H1 (cell line): ENCODE results near the gene ZFP90. TPM values are rescaled to one million over a fixed set of nuclear protein-coding genes. Genes with fewer than 3 reads are reported as not detected.

Experiments used
- KDM4A ChIP-seq: IDR thresholded peaks from one replicate; pipeline ENCODE4 v1.7.1; 2012; ENCODE audit warnings: low read depth, mild to moderate bottlenecking, moderate library complexity, low read length, inconsistent platforms; ENCODE audit not compliant: severe bottlenecking
- MAFK ChIP-seq: IDR thresholded peaks from 2 replicates; pipeline ENCODE4 v1.6.1; 2012; ENCODE audit warnings: low read depth, mild to moderate bottlenecking, improper control_type of control experiment, low read length
- POLR2A ChIP-seq, 2 experiments: IDR thresholded peaks; 1 replicate in 1 of 2; 2 replicates in 1 of 2; pipeline ENCODE4 v1.6.1; 2011; ENCODE audit warnings: low read depth in 2 of 2, low read length in 2 of 2, mild to moderate bottlenecking in 2 of 2; ENCODE audit errors: control extremely low read depth in 1 of 2
- SIN3A ChIP-seq, 2 experiments: IDR thresholded peaks in 1 of 2; conservative IDR thresholded peaks in 1 of 2; 2 replicates each; pipeline ENCODE4 v1.6.1; 2011 to 2012; ENCODE audit warnings: low read length in 2 of 2, improper control_type of control experiment in 1 of 2, low read depth in 1 of 2, mild to moderate bottlenecking in 1 of 2
- SP1 ChIP-seq: IDR thresholded peaks from 2 replicates; pipeline ENCODE4 v1.6.1; 2011; ENCODE audit warnings: low read depth, low read length
- polyA plus RNA-seq, 7 experiments: library from polyadenylated mRNA; depleted of rRNA in 3 of 7; stranded (reverse) in 5 of 7; unstranded in 2 of 7; fragments of >200 nt in 5 of 7; fragments of 200-250 nt in 2 of 7; gene quantifications; 1 replicate in 5 of 7; 2 replicates in 1 of 7; 4 replicates in 1 of 7; pipeline versions ENCODE4 v1.2.1 to v1.2.3, GENCODE V29; 2011 to 2013; ENCODE audit warnings: missing spikeins in 2 of 7, mixed read lengths in 2 of 7
- total RNA-seq: library from RNA; stranded (reverse); fragmentation: NEBNext Ultra II Directional; extraction: Animal tissue kit (Norgen Biotek cat#: 25700); gene quantifications from 2 replicates; pipeline ENCODE4 v1.2.1, GENCODE V29; 2021
- TF ChIP-seq, protein P1 (sequence below): IDR thresholded peaks from 2 replicates; pipeline ENCODE4 v1.6.1; 2012; ENCODE audit warnings: low read length, inconsistent platforms

The ZFP90 gene
- total and polyA plus RNA-seq, 2 of the 8 experiments (the other 6 are each of a cell fraction or from before 2014, with no cell fraction given) = 10.3 to 19.1 TPM

DNA sequence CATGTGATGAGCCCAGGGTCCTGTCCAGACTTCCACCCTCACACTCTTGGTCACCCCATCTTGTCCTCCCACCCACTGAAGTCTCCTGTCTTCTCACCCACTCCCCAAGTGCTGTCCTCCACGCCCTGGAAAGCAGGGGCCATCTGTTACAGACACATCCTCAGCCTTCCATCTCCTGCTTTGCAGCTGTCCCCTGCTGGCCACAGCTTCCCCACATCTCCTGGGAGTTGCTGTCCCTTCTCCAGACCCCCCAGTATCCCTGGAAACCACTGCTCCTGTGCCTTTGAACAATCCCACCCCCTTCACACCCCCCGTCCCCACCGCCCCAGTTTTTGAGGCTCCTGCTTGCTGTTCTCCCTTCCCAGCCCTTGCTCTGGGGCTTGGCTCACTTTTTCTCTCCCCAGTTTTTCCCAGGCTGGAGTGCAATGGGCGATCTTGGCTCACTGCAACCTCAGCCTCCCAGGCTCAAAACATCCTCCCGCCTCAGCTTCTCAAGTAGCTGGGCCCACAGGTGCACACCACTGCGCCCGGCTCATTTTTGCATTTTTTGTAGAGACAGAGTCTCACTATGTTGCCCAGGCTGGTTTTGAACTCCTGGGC, 30.4 kb upstream of the ZFP90 start (continued):
- TF ChIP-seq, protein P1, sequence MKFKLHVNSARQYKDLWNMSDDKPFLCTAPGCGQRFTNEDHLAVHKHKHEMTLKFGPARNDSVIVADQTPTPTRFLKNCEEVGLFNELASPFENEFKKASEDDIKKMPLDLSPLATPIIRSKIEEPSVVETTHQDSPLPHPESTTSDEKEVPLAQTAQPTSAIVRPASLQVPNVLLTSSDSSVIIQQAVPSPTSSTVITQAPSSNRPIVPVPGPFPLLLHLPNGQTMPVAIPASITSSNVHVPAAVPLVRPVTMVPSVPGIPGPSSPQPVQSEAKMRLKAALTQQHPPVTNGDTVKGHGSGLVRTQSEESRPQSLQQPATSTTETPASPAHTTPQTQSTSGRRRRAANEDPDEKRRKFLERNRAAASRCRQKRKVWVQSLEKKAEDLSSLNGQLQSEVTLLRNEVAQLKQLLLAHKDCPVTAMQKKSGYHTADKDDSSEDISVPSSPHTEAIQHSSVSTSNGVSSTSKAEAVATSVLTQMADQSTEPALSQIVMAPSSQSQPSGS = no peak
- TF ChIP-seq POLR2A (IDR thresholded peaks at IDR 0.05; ENCODE audit: control extremely low read depth in 1 of 2, low read depth in 2 of 2, low read length in 2 of 2) (no peak), SP1 (no peak), KDM4A (no peak), SIN3A (conservative IDR thresholded peaks at IDR 0.05 in 1 of 2, IDR thresholded peaks at IDR 0.05 in 1 of 2; ENCODE audit: low read depth in 1 of 2, low read length in 2 of 2) (no peak), MAFK (no peak)
